Superior temporal gyrus (tissue), 1 donor: ENCODE measurements around the gene TPMT.
"Not testable (repeated sequence)": the region's sequence is repeated elsewhere in the genome, so short reads cannot be mapped to it uniquely, and the experiment has no call there.

Source experiments
- DNase-seq: peaks from one replicate; pipeline ENCODE4 v3.0.0-alpha.2; 2016; ENCODE audit errors: extremely low spot score

Gene TPMT

DNA sequence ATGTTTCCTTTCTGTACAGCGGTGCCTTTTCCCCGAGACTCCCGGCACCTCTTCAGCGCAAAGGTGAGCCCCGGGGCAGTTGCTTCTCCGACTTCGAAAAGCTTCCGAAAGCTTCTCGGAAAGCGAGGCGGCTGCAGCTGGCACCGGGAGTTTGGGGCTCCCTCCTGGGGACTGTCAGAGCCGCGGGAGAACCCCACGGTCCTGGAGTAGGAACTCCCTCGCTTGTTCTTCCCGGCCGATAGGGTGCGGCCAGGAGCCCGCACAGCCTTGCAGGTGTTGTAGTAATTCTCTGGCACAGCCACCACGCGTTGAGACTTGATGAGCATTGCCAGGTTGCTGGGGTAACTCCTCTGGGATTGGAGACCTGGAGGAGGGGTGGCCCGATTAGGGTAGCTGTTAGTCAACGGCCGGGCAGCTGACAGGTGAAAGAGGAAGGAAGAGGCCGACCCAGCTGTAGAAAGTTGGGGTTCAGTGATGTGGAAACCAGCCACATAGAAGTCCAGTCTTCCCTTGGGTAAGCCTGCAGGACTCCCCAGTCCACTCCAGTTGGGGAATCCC lies 1.1 kb upstream of the TPMT start:
- DNase-seq: no peak

DNA sequence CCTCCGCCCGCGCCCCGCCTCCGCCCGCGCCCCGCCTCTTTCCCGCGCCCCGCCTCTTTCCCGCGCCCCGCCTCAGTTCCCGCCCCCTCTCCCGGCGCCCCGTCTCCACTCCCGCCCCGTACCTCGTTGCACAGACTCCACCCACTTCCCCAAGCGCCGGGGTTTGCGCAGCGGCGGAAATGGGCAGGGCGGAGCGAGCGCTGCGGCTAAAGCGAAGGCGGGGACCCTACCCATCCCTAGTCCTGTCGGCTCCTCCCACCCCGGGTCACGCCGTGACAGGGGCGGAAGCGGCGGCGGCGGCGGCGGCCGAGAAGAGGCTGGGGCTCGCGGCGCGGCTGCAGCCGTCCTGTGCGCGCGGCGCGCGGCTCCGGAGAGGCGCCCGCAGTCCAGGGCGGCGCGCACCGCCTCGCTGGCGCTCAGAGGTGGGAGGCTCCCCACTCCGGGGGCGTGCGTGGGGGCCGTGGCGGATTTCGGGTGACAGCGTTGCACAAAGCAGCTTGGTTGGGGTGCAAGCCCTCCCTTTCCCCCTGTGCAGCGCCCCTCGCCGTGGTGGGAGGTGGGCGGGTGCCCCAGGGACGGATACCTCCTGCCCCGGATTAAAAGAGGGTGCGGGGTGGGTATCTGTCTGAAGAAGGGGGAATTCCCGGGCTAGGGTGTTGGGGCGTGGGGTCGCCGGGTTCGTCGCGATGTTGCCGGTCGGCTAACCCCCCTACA lies 430 bp upstream of the TPMT start, which contains the start of gene KDM1B:
Gene KDM1B (plus strand): TSS at position 273 of the 714 bp plus-strand sequence. CDS start 4,474 bp downstream, outside the sequence.
- DNase-seq: peak; percentile 97

DNA sequence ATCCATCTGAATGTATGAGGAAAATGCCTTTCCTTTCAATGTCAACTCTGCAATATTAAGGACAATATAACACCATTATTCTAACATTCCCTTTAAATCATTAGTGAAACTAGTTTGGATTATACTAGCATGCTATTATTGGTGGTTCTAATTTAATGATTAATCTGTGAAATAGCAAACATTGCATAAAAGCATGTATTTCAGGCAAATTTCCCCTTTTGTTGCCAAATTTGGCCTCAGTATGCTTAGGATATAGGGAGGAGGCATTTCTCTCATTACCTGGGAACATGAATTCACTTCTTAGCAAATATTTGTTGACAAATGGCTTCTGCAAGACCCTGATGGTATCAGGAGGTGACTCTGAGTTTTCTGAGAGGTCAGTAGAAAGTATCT lies 1.6 kb downstream of the TPMT start:
- no peak for DNase-seq

DNA sequence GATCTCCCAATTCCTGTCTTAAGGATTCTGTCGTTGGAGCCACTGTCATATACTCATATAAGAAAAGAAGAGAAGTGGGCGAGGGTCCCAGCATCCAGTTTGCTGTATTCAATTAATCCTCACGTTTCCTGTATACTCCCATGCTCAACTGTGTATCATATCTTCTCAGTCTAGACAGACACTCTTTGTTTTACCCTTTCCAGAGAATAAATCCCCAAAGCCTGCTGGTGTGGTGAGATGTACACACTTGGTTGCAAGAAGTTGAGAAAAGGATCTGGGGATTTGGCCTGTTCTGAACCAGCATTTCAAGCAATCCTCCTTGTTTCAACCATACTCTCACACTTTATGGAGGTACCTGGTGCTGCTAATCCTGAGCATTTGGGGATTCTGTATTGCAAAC lies 3.1 kb downstream of the TPMT start:
- DNase-seq: no peak

DNA sequence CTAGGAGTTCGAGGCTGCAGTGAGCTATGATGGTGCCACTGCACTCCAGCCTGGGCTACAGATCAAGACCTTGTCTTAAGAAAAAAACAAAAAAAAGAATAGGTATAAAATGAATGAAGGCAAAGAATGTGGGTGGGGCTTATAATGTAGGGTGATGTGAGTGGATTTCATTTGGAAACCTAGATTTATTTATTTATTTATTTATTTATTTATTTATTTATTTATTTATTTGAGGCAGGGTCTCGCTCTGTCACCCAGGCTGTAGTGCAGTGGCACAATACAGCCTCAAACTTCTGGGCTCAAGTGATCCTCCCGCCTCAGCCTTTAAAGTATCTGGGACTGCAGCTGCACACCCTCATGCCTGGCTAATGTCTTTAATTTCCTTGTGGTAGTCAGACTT lies 3.5 kb downstream of the TPMT start:
- DNase-seq: not testable (repeated sequence)

DNA sequence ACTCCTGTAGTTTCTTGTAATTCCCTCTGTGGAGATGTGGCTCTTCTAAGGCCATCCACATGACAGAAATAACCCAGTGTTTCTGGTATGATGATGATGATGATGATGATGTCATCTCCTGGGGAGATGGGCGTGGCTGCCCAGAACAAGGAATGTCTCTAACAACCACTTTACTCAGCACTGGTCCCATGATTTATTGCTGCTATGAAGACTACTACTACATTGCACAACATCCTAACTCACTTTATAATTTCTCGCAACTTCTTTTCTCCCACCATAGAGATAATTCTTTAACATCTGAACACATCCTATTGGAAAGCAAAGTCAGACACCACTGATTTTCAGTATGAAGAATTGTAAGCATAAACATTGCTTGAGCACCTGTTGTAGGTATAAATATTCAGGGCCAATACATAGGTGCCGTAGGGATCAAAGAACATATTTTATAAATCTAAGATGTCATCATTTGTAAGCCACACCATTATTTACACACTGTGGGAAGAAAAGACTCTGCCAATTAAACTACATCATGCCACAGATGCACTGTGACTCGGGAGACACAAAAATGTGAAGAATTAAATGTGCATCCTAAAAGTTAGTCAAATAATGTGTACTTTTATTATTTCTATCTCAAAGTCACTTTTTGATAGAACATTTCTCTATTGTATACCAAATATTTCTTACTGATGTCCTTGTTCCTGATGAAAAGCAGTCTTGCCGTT lies 6.4 kb downstream of the TPMT start:
- DNase-seq: no peak

DNA sequence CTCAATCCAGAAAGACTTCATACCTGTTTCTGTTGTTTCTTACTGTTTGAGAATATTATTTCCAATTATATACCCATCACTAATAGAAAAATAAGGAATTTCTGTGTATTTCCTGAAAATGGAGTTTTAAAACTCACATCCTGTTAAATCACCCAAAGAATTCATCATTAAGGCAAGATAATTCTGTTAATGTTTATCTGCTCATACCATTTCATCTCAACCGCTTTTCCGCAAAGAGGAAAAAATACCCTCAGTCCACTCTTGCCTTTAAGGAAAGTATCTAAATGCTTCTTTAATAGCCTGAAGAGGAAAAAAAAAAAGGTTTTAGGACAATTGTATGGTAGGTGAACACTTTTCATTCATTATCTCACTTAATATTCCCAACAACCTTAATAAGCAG lies 7.3 kb downstream of the TPMT start:
- no peak for DNase-seq

DNA sequence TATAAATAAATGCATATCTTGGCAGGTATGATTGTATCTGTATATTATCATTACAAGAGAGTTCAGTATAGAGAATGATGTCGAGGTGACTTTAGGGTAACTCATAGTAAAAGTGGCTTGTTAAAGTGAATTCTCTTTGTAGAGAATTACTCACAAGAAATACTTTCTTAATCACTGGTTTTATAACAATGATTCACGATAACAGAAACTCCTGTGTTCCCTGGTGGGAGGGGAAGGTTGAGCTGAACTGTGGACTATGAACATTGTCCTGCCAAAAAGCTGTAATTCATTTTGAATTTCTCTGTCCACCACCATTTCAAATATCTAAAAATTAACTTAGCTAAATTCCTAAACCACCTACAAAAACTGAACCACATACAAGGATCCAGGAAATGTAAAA lies 7.7 kb downstream of the TPMT start:
- DNase-seq: no peak

DNA sequence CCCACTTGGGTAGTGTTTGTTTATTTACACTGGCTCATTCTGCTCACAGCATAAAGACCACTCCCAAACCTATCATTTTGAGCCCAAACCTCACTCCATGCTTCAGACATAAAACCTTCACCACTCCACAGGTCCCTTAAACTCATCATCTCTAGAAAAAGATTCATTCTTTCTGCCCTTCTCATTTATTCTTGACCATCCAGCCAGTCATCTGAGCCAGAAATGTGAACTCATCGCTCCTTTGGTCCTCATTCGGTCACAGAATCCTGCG lies 12.4 kb downstream of the TPMT start:
- no peak for DNase-seq

DNA sequence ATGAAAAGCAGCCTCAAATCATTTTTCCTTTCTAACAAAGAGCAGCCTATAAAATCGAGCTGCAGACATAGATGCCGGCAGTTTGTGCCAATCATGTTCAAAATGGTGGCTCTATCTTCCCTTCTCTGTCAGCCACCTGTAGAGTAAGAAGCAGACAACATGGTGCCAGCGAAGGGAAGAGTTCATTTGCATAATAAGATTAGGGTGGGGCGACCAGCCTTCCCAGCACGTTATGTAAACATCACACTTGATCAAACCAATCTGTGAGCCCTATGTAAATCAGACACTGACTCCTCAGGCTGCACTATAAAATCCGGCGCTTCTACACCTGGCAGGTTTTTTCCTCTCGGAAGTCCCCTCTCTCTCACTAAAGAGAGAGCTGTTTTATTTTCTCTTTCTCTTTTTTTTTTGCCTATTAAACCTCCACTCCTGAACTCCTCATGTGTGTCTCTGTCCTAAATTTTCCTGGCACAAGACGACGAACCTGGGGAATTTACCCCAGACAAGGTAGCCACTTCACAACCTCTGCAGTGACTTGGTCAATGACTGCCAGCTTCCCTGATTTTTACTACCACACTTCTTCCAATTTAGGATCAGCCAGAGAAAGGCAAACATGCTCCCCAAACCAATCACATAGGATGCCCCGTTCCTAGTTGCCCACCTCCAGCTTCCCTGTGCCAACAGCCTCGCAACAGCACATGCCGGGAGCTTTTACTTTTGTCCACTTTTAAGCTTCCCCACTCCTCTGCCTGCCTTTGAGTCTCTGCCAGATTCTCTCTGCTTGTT lies 12.9 kb downstream of the TPMT start:
- no peak for DNase-seq

DNA sequence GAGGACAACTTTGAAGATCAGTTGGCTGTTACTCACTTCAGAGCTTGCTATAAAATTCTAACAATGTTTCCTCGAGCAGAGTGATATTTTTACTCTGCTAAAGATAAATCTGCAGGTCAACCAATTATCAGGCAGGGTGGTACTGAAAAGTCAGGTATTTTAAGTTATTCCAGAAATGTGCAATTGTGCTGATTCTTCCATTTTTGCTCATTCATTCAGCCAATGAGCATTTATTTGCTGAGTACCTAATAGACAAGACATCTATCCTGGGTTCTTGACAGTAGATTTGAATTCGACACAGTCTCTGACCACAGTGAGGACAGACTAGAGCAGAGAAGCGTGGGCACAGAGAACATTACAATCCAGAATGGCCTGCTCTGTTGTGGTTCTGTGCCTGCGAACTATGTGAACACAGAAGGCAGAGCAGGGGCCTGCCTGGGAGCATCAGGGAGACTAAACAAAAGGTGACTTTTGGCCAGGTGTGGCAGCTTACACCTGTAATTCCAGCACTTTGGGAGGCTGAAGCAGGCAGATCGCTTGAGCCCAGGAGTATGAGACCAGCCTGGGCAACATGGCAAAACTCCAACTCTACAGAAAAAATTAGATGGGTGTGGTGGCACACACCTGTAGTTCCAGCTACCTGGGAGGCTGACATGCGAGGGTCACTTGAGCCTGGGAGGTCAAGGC lies 14.8 kb downstream of the TPMT start:
- DNase-seq: no peak

DNA sequence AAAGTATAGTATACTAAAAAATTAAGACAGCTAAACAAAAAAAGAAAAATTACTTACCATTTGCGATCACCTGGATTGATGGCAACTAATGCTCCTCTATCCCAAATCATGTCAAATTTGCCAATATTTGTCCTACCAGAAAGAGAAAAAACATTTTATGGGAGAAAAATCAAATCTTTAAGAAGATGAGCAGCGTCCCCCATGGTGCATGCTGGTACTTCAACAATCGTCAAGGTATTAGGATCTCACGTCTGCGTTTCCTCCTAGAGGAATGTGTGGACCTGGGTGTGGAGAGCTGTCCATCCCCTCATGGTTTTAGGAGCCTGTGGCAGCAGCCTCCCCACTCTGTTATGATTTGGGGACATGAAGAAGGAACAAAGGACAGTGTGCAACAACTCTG lies 16.0 kb downstream of the TPMT start:
- DNase-seq: no peak

DNA sequence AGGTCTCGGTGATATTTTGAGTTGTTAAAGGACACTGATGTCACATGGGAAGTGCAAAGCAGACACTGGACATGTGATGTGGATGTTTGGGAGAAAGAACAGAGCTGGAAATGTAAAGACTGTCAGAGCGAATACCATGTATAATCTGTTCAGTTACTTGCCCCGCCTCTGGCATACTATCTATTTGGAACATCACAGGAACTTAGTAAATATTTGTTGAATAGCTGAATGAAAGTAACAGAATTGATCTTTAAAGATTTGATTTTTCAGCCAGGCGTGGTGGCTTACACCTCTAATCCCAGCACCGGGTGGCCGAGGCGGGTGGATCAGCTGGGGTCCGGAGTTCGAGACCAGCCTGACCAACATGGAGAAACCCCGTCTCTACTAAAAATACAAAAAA lies 18.6 kb downstream of the TPMT start:
- DNase-seq: no peak

DNA sequence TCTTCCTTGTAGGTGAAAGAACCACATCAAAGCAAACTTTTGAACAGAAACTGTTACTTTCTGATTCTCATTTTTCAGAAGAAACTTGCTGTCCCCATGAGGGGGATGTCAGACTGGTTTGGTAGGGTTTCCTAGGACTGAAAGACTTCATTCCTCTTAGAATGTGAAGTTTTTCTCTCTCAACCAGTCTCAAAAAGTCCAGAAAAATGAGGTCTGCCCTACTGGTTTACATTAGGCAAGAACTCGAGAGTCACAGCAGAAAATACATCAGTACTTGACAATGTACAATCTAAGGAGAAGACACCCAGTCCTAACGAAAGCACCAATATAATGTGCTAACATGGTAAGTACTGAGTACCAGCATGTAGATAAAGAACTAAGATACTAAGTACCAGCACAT lies 19.7 kb downstream of the TPMT start:
- no peak for DNase-seq

DNA sequence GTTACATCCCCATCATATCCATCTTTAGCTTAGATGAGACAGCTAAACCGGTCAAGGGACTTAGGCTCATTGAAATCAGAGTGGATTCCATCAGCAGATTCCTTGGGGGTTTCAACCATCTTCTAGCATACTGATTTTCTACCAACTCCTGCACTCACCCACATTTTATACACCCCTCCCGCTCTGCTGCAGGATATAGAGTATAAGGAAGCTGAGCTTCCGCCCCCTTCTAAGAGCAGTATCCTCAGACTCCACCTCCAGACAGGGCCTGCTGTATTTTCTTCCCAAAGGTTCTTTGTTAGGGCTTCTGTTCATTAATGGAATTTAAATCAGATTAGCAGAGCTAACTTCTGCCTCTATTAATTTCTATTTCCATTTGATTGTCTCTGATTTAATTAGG lies 22.5 kb downstream of the TPMT start:
- no peak for DNase-seq

DNA sequence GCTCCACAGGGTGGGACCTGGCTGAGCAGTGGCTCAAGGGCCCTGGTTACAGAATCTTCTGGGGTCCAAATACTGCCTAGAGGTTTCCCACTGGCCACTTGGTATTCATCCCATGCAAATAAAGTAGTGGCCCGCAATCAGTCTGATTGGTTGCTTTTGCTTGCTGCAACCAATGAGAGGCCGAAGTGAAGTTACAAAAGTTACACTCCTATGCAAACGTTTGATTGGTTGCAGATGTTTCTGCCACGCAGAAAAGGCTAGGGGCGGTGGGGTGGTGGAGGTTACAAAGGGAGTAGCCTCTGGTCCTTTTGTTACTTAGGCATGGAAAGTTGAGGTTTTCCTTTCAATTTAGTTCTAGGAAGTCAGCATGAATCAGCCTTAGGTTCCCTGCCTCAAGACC lies 28.8 kb downstream of the TPMT start:
- DNase-seq: no peak

DNA sequence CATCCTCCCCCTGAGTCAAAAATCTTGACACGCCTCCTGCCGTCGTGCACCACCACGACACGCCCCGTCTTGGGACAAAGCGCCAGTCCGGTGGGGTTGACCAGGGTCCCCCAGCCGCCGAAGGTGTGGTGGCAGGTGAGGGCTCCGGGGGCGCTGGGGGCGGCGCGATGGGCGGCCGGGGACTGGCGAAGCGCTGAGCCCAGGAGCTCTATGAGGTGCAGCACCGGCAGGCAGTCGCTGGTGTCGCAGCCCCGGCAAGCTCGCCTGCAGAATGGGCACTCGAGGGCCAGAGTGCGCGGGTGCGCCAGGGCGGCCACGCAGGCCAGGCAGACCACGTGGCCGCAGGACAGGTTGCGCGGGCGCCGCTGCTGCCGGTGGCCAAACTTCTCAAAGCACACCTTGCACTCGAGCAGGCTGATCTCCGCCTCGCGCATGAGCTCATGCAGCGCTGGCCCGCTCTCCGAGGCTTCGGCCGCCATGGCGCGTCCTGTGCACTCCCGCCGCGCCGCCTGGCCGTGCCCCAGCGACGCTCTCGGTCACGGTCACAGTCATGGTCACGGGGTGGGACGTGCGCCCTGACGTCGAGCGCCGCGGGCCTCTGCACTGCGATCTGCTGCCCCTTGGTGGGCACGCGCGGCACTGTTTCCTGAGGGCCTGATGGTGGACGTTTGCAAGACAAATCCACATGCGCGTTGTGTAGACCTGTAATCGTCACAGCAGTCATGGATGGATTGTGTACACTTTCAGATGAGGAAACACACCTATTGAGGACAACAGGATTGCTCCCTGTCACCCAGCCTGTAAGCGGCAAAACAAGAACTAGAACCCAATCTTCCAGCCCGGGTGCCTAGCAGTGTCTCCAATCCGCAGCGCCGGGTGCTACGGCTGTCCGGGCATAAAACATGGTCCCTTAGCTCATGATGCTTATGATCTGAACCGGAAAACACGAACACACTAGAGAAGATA lies 32.5 kb downstream of the TPMT start, which contains the start of gene NHLRC1:
Gene NHLRC1 (minus strand): TSS at position 550 of the 966 bp plus-strand sequence. CDS start 71 bp downstream, at position 479.
- DNase-seq: peak; percentile 91

DNA sequence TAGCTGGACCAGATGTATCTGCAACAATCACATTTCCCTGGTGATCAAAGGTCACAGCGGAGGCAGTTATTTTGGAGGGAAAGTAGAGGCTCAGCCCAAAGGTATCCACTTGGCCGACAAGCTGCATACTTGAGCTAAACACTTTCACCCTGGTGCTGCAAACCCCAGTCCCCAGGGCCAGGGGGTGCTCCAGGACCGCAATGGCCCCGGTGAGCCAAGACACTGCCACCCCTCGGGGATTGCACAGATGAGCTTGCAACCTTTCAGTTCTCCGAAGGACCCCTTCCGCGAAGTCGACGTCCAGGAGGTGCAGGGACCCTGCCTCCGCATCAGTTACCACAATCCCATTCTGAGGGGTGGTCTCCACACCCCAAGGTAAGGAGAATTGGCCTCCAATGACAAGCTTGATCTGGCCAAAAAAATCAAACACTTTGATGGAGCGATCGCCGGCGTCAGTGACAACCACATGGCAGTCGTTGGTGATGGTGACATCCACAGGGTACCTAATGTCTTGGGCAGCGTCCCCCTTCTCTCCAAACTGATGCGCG lies 33.2 kb downstream of the TPMT start:
- no peak for DNase-seq

DNA sequence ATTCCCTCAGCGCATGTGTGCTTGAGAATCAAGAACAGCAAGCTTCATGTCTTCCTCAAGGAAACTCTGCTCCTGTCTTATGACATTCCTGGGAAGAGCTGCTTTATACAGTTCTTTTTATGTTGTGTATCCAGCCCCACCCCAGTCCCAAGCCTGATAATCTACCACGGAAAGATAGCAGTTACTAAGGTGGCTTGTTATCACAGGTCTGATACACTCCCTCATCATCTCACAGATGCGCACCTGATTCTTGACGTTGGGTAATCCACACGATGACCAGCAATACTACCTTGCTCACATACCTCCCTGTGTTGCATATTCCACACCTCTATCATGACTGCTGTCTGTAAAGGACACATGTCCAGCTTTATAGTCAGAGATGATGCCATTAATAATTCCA lies 35.6 kb downstream of the TPMT start:
- DNase-seq: no peak

DNA sequence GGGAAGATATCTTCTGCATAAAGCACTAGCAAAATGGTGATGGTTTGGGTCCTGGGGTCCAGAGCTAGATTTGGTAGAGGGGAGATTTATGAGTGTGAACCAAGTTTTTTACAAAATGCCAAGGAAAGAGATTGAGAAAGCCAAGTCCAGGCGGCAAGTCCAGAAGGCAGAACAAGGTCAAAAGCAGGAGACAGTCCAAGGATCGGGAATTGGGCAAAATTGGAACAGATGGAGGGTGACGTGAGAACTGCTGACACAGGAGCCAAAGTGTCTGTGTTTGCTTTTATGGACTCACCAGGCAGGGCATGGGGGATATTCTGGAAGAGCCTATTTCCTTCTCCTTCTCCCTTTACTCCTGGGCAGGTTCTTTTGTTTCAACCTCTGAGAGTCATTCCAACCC lies 36.5 kb downstream of the TPMT start:
- no peak for DNase-seq
